OCI-LY7 (cell line): ENCODE results near the gene KCNH6. TPM values are rescaled to one million over a fixed set of nuclear protein-coding genes. Genes with fewer than 3 reads are reported as not detected.
A peak's percentile ranks its signal among the peaks of the same experiment; 100 is the strongest.

Source experiments
- BruUV-seq: library from RNA; stranded (reverse); fragments of 400-500 nt; replicated peaks from 2 replicates; lab custom pipeline; 2021; lab: Mats Ljungman, UMichigan
- CTCF ChIA-PET: fragments of 300-600 bp; sonication (Branson Sonifier 250); formaldehyde crosslinking; loops from one replicate; lab custom pipeline; 2022; ENCODE audit warnings: antibody characterized with exemption; ENCODE audit not compliant: unreplicated experiment; lab: Charles Lee
- POLR2A ChIA-PET: fragments of 300-600 bp; sonication (Branson Sonifier 250); formaldehyde crosslinking; loops from one replicate; lab custom pipeline; 2022; ENCODE audit warnings: antibody characterized with exemption; lab: Charles Lee
- DNase-seq: peaks from one replicate; pipeline ENCODE4 v3.0.0-alpha.2; 2015; ENCODE audit warnings: low spot score
- H2AFZ ChIP-seq: fragments of 200-600 bp; sonication (generic), shearing (Covaris generic); 2 replicates; pipeline ENCODE4 v1.6.1; 2014; ENCODE audit warnings: mild to moderate bottlenecking, antibody characterized with exemption, low read length, moderate library complexity
- H3K27ac ChIP-seq: fragments of 200-600 bp; sonication (generic); 2 replicates; pipeline ENCODE4 v1.5.1; 2014; ENCODE audit warnings: mixed run types, low read depth, mild to moderate bottlenecking, moderate library complexity, low read length, inconsistent platforms; ENCODE audit not compliant: poor library complexity, severe bottlenecking
- H3K36me3 ChIP-seq: fragments of 200-600 bp; sonication (generic); 2 replicates; pipeline ENCODE4 v1.6.1; 2014; ENCODE audit warnings: mild to moderate bottlenecking, antibody characterized with exemption, low read length, moderate library complexity, mixed read lengths; ENCODE audit not compliant: insufficient read depth
- H3K4me1 ChIP-seq: fragments of 200-600 bp; sonication (generic); 2 replicates; pipeline ENCODE4 v1.5.1; 2014; ENCODE audit warnings: mild to moderate bottlenecking, low read length; ENCODE audit not compliant: insufficient read depth, poor library complexity, severe bottlenecking
- H3K4me2 ChIP-seq: fragments of 200-600 bp; sonication (generic); 2 replicates; pipeline ENCODE4 v1.6.1; 2014; ENCODE audit warnings: mild to moderate bottlenecking, low read length
- H3K4me3 ChIP-seq: fragments of 200-600 bp; sonication (generic); 2 replicates; pipeline ENCODE4 v1.5.1; 2014; ENCODE audit warnings: mild to moderate bottlenecking, low read depth, low read length; ENCODE audit not compliant: poor library complexity, severe bottlenecking
- H3K79me2 ChIP-seq: fragments of 200-600 bp; sonication (generic); 2 replicates; pipeline ENCODE4 v1.6.1; 2016; ENCODE audit warnings: low read depth, mild to moderate bottlenecking, low read length, moderate library complexity, mixed read lengths; ENCODE audit not compliant: insufficient read depth
- H3K9me2 ChIP-seq: fragments of 200-600 bp; sonication (generic); 2 replicates; pipeline ENCODE4 v1.6.1; 2016; ENCODE audit warnings: mild to moderate bottlenecking, low read length, mixed read lengths; ENCODE audit not compliant: insufficient read depth
- H3K9me3 ChIP-seq: fragments of 200-600 bp; sonication (generic); 2 replicates; pipeline ENCODE4 v1.6.1; 2014; ENCODE audit warnings: mild to moderate bottlenecking, mixed run types, low read length, mixed read lengths
- H4K20me1 ChIP-seq: fragments of 200-600 bp; sonication (generic); 2 replicates; pipeline ENCODE4 v1.6.1; 2014; ENCODE audit warnings: mild to moderate bottlenecking, antibody characterized with exemption, low read length, moderate library complexity, mixed read lengths; ENCODE audit not compliant: insufficient read depth
- CTCF ChIP-seq: fragments of 200-600 bp; sonication (generic); conservative IDR thresholded peaks from 2 replicates; pipeline ENCODE4 v1.5.1; 2014; ENCODE audit warnings: mild to moderate bottlenecking, antibody characterized with exemption, low read length, moderate library complexity, mixed read lengths
- EZH2phosphoT487 ChIP-seq: fragments of 200-600 bp; sonication (generic); IDR thresholded peaks from 2 replicates; pipeline ENCODE4 v1.6.1; 2018; ENCODE audit warnings: low read depth, borderline replicate concordance, mild to moderate bottlenecking, mixed run types, antibody characterized with exemption, low read length, moderate library complexity, mixed read lengths
- intact Hi-C: fragments of 100-400 bp; cut with micrococcal nuclease; formaldehyde crosslinking; loops from one replicate; pipeline ENCODE4 v1.10.0; 2022; ENCODE audit not compliant: unreplicated experiment
- total RNA-seq, 2 experiments: library from RNA; depleted of rRNA in 1 of 2; stranded (reverse); fragments of >200 nt in 1 of 2; shearing (Covaris generic) in 1 of 2; gene quantifications; 2 replicates each; pipeline ENCODE4 v1.2.3, GENCODE V29; 2014 to 2022

The KCNH6 gene
- total RNA-seq, 2 experiments from 2014 or later, result not detected

- H3K9me2 ChIP-seq, result no peaks in the 10 kb centered on the region
- peak overlapping the region; percentile 86 for H3K4me2 ChIP-seq
- intact Hi-C loops, result no loop called here
- peak overlapping the region; percentile 77 for H2AFZ ChIP-seq
- TSS peak; percentile 92 for BruUV-seq
- H3K79me2 ChIP-seq, result peaks cover 55% of the 10 kb centered on the region
- ChIA-PET CTCF (no interaction called here), POLR2A (interaction anchor here (0.5 to 1.1 kb wide), 5 partner anchors 17 to 1785 kb away, joined by 3 to 4 read pairs (median 3); no protein-coding TSS in a partner anchor)
- peak overlapping the region; percentile 94 for H3K4me3 ChIP-seq
- TF ChIP-seq CTCF (no peak), EZH2phosphoT487 (no peak)
- peaks cover 16% of the 10 kb centered on the region for H3K4me1 ChIP-seq
- DNase-seq, result no peak
- no peaks in the 10 kb centered on the region for H3K9me3 ChIP-seq
- H3K36me3 ChIP-seq, result peaks cover 25% of the 10 kb centered on the region
- peak overlapping the region; percentile 89 for H3K27ac ChIP-seq
- peaks cover 15% of the 10 kb centered on the region for H4K20me1 ChIP-seq
Observed at GRCh38 chr17:63549289-63549945, 26.3 kb downstream of the KCNH6 start.

GRCh38 chr17:63549946-63550816, 27.0 kb downstream of the KCNH6 start, which contains the start of gene DCAF7:
TSS of gene DCAF7 (plus strand) at chr17:63550477. CDS start at chr17:63550678, 201 bp downstream.
- TF ChIP-seq CTCF (no peak), EZH2phosphoT487 (no peak)
- peak within 1 kb of the TSS; percentile 77 for H2AFZ ChIP-seq
- H3K27ac ChIP-seq, result peak within 1 kb of the TSS; percentile 89
- H3K4me1 ChIP-seq, result peaks cover 16% of the 10 kb centered on the region
- intact Hi-C loops, result loop anchor here (1.0 to 10.0 kb wide), 5 partner anchors 49 to 225 kb away; partner anchors contain the start of genes ACE, CCDC47, DDX42 and MAP3K3
- H3K79me2 ChIP-seq, result peaks cover 63% of the 10 kb centered on the region
- peak within 1 kb of the TSS; percentile 94 for H3K4me3 ChIP-seq
- peak; percentile 100 for DNase-seq
- no TSS peak for BruUV-seq
- peaks cover 15% of the 10 kb centered on the region for H4K20me1 ChIP-seq
- H3K9me2 ChIP-seq, result no peaks in the 10 kb centered on the region
- ChIA-PET CTCF (no interaction called here), POLR2A (interaction anchor here (0.7 to 1.1 kb wide), 3 partner anchors 52 to 86 kb away, joined by 3 read pairs; no protein-coding TSS in a partner anchor)
- H3K9me3 ChIP-seq, result no peaks in the 10 kb centered on the region
- peaks cover 31% of the 10 kb centered on the region for H3K36me3 ChIP-seq
- H3K4me2 ChIP-seq, result peak within 1 kb of the TSS; percentile 89
